HG03378 (cell line): ENCODE data around the gene IFI27L2.
A peak's percentile ranks its signal among the peaks of the same experiment; 100 is the strongest.
"Not testable (repeated sequence)": the region's sequence is repeated elsewhere in the genome, so short reads cannot be mapped to it uniquely, and the experiment has no call there.

Experiments used
- ATAC-seq: cut with Tn5 transposase; IDR thresholded peaks from one replicate; pipeline ENCODE4 v1.9.1; 2021; ENCODE audit warnings: mild to moderate bottlenecking, moderate library complexity; ENCODE audit not compliant: unreplicated experiment

The IFI27L2 gene, protein sequence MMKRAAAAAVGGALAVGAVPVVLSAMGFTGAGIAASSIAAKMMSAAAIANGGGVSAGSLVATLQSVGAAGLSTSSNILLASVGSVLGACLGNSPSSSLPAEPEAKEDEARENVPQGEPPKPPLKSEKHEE

DNA sequence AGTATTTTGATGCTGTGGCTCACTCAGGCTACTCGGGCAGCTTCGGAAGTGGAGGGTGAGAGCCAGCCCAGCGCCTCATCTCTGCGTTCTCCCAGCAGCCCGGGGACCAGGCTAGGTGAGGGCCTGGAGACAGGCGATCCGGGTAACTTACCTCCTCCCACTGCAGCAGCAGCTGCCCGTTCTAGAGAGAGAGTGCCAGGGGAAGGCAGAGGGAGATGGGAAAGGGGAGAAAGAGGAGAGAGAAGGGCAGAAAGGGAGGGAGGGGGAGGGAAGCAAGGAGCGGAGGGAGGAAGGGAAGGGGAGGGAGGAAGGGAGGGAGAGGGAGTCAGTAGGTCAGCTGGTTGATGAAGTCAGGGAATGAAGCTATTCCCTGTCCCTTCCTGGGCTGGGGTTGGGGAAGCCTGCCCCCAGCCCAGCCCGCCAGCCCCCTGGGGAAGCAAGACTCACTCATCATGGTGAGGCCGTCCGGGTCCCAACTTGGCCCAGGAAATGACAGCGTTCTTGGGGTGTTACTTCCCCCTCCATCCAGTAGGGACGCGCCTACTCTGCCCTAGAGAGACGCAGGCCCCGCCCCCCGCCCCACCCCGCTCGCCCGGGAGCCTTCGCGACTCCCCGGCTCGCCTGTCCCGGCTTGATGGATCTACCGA, at the start of gene IFI27L2:
IFI27L2 (minus strand) TSS at position 494 of the 647 bp plus-strand sequence; CDS start at position 454, 40 bp downstream.
- peak; percentile 84 for ATAC-seq

DNA sequence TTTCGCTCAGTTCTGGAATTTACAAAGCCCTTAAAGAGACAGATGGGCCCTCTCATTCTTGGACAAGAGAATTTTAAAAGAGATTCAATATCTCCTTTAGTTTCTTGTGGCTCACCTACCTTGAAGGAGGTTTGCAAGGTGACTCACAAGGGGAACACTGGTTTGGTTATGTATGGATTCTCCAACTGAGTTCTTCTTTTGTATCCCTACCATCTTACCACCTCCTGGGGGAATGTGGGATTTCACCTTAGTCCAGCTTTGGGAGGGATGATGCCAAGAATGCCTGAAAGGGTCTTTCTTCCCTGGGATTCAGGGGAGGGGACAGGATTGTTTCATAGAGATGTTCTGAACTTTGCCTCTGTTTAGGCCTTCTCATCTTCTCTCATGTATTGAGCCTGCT, 48.4 kb upstream of the IFI27L2 start:
- ATAC-seq: no peak

GRCh38 chr14:94176808-94177207, 47.4 kb upstream of the IFI27L2 start:
- no peak for ATAC-seq

DNA sequence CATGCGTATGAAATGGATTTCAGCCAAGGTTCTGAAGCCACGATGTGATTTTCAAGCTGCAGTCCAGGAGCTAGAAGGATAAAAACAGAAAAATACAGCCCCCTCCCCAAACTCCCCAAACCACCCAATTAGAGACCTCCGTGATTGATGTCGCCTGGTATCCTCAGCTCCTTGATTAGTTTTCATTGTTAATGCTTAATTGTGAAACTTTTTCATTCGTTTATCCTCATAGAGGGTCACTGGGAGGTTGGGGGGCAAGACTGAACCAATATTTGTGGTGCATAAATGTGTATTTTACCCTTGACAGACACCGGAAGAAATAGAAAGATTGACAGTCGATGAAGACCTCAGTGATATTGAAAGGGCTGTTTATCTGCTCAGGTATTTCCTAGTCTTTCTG, 46.3 kb upstream of the IFI27L2 start:
- no peak for ATAC-seq

DNA sequence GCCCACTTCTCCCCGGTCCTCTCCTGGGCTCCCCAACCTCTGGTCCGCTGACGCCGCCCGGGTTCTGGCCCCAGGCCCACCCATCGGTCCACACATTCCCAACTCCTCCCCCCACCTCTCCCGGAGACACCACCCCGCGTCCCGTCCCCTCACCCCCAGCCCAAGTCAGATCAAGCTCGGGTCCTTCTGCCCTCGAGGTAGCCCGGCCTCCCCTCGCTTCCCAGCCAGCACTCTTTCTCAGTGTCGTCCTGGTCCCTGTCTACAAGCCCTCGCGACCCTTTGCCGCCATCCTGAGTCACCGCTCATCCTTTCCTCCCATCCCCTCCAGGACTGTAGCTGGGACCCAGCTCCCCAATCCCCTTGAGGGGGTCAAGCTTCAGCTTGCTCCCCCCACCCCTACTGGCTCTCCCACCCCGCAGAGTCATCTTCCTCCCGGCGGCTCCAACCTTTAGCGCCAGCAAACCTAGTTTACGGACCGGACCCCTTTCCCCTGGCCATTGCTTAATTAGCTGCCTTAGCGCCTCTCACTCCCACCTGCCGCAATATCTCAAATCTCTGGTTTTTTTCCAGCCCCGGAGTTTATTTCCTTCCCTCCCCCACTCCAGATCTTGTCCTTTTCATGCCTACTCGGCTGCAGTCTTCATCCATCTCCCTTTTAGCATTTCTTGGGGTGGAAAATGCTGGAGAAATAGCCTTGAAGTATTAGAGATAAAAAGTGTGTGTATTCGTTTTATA, 45.8 kb upstream of the IFI27L2 start:
- no peak for ATAC-seq

DNA sequence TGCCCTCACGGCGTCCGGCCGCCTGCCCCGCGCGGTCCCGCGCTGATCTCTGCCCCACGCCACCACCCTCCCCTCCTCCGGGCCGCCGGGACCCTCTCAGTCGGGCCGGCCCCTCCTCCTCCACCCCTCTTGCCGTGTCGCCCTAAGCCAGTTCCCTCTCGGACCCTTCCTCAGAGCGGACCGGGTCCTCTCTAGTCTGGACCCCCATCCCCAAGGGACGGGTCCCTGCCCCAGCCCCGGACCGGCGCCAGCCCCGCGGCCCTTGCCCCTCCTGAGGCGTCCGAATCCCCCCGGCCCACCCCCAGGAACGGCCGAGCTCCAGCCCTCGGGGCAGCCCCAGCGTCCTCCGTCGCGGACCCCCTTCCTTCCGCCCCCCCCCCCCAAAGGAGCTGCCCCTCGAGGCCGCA, 45.2 kb upstream of the IFI27L2 start:
- no peak for ATAC-seq

GRCh38 chr14:94173885-94174603, 44.6 kb upstream of the IFI27L2 start, which contains the start of gene PPP4R4:
TSS of gene PPP4R4 (plus strand) at chr14:94174322. CDS start at chr14:94174466, 144 bp downstream.
- ATAC-seq: no peak

- ATAC-seq: no peak
Measured at GRCh38 chr14:94173471-94173884, 44.1 kb upstream of the IFI27L2 start.

GRCh38 chr14:94172545-94172944, 43.1 kb upstream of the IFI27L2 start:
- no peak for ATAC-seq

GRCh38 chr14:94171208-94171607, 41.8 kb upstream of the IFI27L2 start:
- no peak for ATAC-seq

DNA sequence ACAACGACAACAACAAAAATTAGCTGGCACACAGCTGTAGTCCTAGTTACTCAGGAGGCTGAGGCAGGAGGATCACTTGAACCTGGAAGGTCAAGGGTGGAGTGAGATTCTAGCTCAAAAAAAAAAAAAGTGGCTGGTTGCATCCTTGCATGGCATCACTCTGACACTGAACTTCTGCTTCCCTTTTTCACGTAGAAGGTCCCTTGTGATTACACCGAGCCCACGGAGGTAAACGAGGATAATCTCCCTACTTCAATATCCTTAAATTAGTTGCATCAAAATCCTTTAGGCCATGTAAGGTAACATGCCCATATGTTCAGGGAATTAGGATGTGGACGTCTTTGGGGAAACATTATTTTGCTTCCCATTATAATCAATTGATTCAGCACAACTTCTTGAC, 40.7 kb upstream of the IFI27L2 start:
- ATAC-seq: no peak

DNA sequence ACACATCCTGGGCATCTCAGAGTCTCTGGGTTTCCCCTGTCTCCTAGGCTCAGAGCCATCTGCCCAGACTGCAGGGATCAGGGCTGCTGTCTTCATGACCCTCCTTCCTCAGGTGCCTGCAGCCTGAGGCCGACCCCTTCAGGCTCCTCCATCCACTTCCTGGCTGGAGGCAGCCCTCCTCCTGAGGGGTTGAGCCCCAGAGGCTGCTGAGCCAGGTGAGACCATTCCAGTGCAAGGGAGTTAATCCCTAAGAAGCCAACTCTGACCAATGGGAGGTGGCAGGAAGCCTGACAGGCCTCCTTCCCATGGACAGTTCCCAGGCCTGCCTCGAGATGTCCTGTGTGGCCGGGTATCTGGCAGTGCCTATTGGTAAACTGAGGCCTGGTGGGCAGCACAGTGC, 36.3 kb upstream of the IFI27L2 start:
- ATAC-seq: no peak

- ATAC-seq: no peak
Measured at GRCh38 chr14:94164685-94165431, 35.5 kb upstream of the IFI27L2 start.

- no peak for ATAC-seq
Measured at GRCh38 chr14:94163796-94164195, 34.4 kb upstream of the IFI27L2 start.

DNA sequence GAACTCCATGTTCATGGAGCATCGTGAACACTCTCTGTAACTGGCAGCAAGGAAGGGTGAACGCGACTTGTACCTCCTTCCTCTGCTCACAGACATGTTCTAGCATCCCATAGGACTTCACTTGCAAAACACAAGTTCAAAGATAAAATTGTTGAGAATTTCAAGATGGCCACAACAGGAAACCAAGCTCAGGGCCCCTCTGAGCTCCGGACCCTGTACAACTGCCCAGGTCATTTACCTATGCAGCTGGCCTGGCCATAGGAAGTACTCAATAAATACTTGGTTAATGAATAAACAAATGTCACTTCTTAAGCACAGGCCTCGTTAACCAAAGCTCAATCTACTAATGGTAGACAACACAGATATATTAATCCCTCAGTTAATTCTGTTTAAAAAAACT, 33.1 kb upstream of the IFI27L2 start:
- ATAC-seq: no peak

- ATAC-seq: no peak
Measured at GRCh38 chr14:94161981-94162380, 32.6 kb upstream of the IFI27L2 start.

DNA sequence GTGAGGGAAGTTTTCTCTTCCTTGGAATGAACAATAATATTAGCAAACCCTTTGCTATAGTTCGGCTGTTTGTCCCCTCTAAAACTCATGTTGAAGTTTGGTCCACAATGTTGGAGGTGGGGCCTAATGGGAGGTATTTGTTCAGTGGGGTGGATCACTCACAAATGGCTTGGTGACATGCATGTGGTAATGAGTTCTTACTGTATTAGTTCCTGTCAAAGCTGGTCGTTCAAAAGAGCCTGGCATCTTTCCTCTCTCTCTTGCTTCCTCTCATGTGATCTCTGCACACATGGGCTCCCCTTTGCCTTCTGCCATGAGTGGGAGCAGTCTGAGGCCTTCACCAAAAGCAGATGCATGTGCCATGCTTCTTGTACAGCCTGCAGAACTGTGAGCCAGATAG, 31.7 kb upstream of the IFI27L2 start:
- ATAC-seq: no peak

DNA sequence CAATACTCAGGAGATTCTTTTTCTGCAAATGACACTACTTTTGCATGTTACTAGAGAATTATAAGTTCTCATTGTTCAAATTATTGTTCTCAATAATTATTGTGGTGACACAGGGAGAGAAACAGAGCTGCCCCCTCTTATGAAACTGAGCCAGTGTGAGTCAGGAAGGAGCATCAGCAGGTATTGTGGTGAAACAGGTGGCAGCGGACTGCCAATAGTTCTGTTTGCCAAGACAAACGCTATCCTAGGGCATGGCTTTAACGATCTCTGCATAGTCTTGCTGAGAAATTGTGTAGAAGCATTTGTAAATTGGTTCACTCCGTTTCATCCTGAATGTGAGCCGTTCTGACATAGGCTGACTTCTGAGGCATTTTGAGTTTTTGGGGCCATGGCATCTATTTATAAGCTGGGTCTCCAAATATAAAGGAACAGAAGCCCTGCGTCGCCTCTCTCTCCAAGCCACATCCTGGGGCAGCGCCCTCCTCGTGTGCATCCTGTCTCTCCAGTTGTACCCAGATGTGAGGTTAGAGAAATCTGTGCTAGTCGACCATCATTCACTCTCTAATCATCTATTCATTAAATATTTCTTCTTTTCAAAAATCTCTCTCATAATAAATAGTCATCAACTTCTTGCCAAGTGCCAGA, 29.0 kb upstream of the IFI27L2 start:
- no peak for ATAC-seq

DNA sequence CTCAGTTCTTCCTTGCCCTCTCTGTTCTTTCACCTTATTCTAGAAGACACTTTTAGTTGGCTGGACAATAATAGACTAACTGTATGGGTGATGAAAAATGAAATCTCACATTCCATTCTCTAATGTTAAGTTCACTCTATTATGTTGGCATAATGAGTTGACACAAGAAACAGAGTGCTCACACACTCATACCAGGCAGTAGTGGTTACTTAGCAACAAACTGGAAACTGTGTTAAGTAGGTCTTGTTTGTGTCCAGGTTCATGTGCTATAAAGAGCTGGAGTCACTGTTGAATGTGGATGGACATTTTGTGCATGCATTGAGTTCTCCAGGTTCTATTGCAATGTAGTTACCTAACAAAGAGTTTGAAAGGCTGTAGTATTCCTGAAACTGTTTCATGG, 27.8 kb upstream of the IFI27L2 start:
- ATAC-seq: no peak

DNA sequence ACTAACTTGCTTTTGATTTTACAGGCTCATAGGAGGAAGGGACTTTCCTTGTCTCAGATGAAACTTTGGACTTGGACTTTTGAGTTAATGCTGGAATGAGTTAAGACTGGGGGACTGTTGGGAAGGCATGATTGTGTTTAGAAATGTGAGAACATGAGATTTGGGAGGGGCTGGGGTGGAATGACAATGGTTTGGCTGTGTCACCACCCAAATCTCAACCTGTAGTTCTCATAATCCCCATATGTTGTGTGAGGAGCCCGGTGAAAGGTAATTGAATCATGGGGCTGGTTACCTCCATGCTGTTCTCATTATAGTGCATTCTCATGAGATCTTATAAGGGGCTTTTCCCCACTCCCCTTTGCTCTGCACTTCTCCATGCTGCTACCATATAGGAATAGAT, 26.7 kb upstream of the IFI27L2 start:
- ATAC-seq: not testable (repeated sequence)
